ENCODE data around the gene IL10RA. TPM values are rescaled to one million over a fixed set of nuclear protein-coding genes. Genes with fewer than 3 reads are reported as not detected.

IL10RA gene
- total RNA-seq, 1 donor from 2014 or later, result 5.8 TPM

DNA sequence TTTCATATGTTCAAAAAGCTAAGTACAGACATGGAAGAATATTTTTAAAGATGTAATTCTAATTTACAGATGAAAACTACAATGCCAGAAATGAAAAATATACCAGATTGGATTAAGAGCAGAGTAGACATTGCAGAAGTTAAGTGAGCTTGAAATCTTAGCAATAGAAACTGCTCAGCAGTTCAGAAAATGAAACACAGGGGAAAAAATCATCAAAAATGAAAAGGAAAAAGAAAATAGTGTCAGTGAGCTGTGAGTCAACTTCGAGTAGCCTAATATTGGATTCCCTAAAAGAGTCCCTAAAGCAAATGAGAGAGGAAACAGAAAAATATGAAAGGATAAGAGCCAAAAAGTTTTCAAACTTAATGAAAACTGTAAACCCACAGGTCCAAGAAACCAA is 25.8 kb upstream of the IL10RA start:
- DNase-seq, result no peak
- no peak overlapping the region for H3K4me3 Mint-ChIP-seq (ENCODE audit: unreplicated experiment)
- no peak for TF ChIP-seq CTCF (IDR thresholded peaks at IDR 0.05; ENCODE audit: partially characterized antibody, unreplicated experiment)
- H3K9me3 Mint-ChIP-seq (ENCODE audit: unreplicated experiment), result no peaks in the 10 kb centered on the region
- H3K27me3 Mint-ChIP-seq (ENCODE audit: unreplicated experiment), result no peaks in the 10 kb centered on the region
- peaks cover 4% of the 10 kb centered on the region for H3K36me3 Mint-ChIP-seq (ENCODE audit: unreplicated experiment)
- H3K4me1 Mint-ChIP-seq (ENCODE audit: low read depth, unreplicated experiment), result no peaks in the 10 kb centered on the region
- no peak overlapping the region for H3K27ac Mint-ChIP-seq (ENCODE audit: unreplicated experiment)

DNA sequence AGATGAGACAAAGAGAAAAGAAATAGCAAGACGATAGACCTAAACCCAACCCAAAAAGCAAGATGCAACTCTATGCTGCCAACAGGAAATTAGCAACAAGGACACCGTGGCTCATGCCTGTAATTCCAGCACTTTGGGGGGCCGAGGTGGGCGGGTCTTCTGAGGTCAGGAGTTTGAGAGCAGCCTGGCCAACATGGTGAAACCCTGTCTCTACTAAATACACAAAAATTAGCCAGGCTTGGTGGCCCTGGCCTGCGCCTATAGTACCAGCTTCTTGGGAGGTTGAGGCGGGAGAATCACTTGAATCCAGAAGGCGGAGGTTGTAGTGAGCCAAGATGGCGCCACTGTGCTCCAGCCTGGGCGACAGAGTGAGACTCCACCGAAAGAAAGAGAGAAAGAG is 24.3 kb upstream of the IL10RA start:
- Mint-ChIP-seq H3K4me1 (ENCODE audit: low read depth, unreplicated experiment) (no peaks in the 10 kb centered on the region), H3K4me3 (ENCODE audit: unreplicated experiment) (no peak overlapping the region), H3K27me3 (ENCODE audit: unreplicated experiment) (no peaks in the 10 kb centered on the region), H3K36me3 (ENCODE audit: unreplicated experiment) (peaks cover 4% of the 10 kb centered on the region), H3K9me3 (ENCODE audit: unreplicated experiment) (no peaks in the 10 kb centered on the region), H3K27ac (ENCODE audit: unreplicated experiment) (no peak overlapping the region)
- no peak for DNase-seq
- no peak for TF ChIP-seq CTCF (IDR thresholded peaks at IDR 0.05; ENCODE audit: partially characterized antibody, unreplicated experiment)

DNA sequence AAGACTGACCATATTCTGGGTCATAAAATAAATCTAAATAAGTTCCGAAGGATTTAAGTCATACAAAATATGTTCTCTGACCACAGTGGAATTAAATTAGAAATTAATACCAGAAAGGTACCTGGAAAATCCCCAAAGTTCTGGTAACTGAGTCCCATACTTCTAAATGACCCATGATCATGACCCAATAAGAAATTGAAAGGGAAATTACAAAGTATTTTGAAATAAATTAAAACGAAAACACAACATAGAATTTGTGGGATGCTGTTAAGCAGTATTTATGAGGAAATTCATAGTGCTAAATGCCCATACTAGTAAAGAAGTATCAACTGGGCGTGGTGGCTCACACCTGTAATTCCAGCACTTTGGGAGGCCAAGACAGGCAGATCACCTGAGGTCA is 23.4 kb upstream of the IL10RA start:
- no peak for TF ChIP-seq CTCF (IDR thresholded peaks at IDR 0.05; ENCODE audit: partially characterized antibody, unreplicated experiment)
- no peak overlapping the region for H3K4me3 Mint-ChIP-seq (ENCODE audit: unreplicated experiment)
- H3K4me1 Mint-ChIP-seq (ENCODE audit: low read depth, unreplicated experiment), result no peaks in the 10 kb centered on the region
- no peaks in the 10 kb centered on the region for H3K27me3 Mint-ChIP-seq (ENCODE audit: unreplicated experiment)
- no peak overlapping the region for H3K27ac Mint-ChIP-seq (ENCODE audit: unreplicated experiment)
- no peaks in the 10 kb centered on the region for H3K9me3 Mint-ChIP-seq (ENCODE audit: unreplicated experiment)
- no peak for DNase-seq
- peaks cover 2% of the 10 kb centered on the region for H3K36me3 Mint-ChIP-seq (ENCODE audit: unreplicated experiment)

DNA sequence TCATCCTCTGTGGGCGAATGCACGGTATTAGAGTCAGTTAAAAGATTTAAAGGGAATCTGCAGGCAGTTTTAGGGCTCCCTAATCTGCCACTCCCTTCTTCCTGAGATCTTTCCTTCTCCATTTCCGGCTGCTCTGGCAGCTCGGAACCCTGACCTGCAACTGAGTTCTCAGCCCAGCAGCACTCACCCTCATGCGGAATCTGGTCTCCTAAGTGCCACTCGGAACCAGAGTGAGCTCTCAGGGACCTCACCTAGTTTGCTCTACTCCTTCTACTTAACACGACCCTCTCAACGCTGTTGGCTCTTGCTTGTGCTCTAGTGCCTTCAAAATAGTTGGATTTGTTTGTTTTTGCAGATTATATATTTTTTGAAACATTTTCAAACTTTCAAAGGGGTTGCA is 19.3 kb upstream of the IL10RA start:
- Mint-ChIP-seq H3K36me3 (ENCODE audit: unreplicated experiment) (no peaks in the 10 kb centered on the region), H3K27me3 (ENCODE audit: unreplicated experiment) (no peaks in the 10 kb centered on the region), H3K4me3 (ENCODE audit: unreplicated experiment) (no peak overlapping the region), H3K27ac (ENCODE audit: unreplicated experiment) (no peak overlapping the region), H3K4me1 (ENCODE audit: low read depth, unreplicated experiment) (no peaks in the 10 kb centered on the region), H3K9me3 (ENCODE audit: unreplicated experiment) (no peaks in the 10 kb centered on the region)
- no peak for TF ChIP-seq CTCF (IDR thresholded peaks at IDR 0.05; ENCODE audit: partially characterized antibody, unreplicated experiment)
- DNase-seq, result no peak

GRCh38 chr11:117969160-117969991 is 16.8 kb upstream of the IL10RA start:
- no peaks in the 10 kb centered on the region for H3K9me3 Mint-ChIP-seq (ENCODE audit: unreplicated experiment)
- H3K27me3 Mint-ChIP-seq (ENCODE audit: unreplicated experiment), result no peaks in the 10 kb centered on the region
- no peak overlapping the region for H3K27ac Mint-ChIP-seq (ENCODE audit: unreplicated experiment)
- no peaks in the 10 kb centered on the region for H3K36me3 Mint-ChIP-seq (ENCODE audit: unreplicated experiment)
- no peak for TF ChIP-seq CTCF (IDR thresholded peaks at IDR 0.05; ENCODE audit: partially characterized antibody, unreplicated experiment)
- H3K4me1 Mint-ChIP-seq (ENCODE audit: low read depth, unreplicated experiment), result no peaks in the 10 kb centered on the region
- H3K4me3 Mint-ChIP-seq (ENCODE audit: unreplicated experiment), result no peak overlapping the region
- no peak for DNase-seq
